Measurements from ENCODE around the gene DIRAS1. TPM values are rescaled to one million over a fixed set of nuclear protein-coding genes. Genes with fewer than 3 reads are reported as not detected.
"Not testable (repeated sequence)": the region's sequence is repeated elsewhere in the genome, so short reads cannot be mapped to it uniquely, and the experiment has no call there.

DIRAS1 gene
- total RNA-seq, 1 donor from 2014 or later, result 0.15 TPM

GRCh38 chr19:2711172-2711874 is 9.8 kb downstream of the DIRAS1 start:
- no peak for DNase-seq (ENCODE audit: low read depth)

GRCh38 chr19:2706251-2706650 is 14.9 kb downstream of the DIRAS1 start:
- DNase-seq (ENCODE audit: low read depth), result no peak

GRCh38 chr19:2703691-2704216 is 17.4 kb downstream of the DIRAS1 start:
- DNase-seq (ENCODE audit: low read depth), result no peak

GRCh38 chr19:2703077-2703437 is 18.1 kb downstream of the DIRAS1 start:
- DNase-seq (ENCODE audit: low read depth), result no peak

- peak; percentile 40 for DNase-seq (ENCODE audit: low read depth)
Observed at GRCh38 chr19:2702170-2703076, 18.7 kb downstream of the DIRAS1 start, which contains the start of gene GNG7. TSS of gene GNG7 (minus strand) at chr19:2702694. CDS start at chr19:2520688, 182,006 bp downstream.

GRCh38 chr19:2701361-2702169 is 19.6 kb downstream of the DIRAS1 start:
- no peak for DNase-seq (ENCODE audit: low read depth)

- DNase-seq (ENCODE audit: low read depth), result no peak
Observed at GRCh38 chr19:2700660-2701360, 20.4 kb downstream of the DIRAS1 start.

- DNase-seq (ENCODE audit: low read depth), result no peak
Observed at GRCh38 chr19:2699413-2700140, 21.6 kb downstream of the DIRAS1 start.

- no peak for DNase-seq (ENCODE audit: low read depth)
Observed at GRCh38 chr19:2694196-2694595, 27.0 kb downstream of the DIRAS1 start.

- DNase-seq (ENCODE audit: low read depth), result no peak
Observed at GRCh38 chr19:2693492-2694160, 27.5 kb downstream of the DIRAS1 start.

GRCh38 chr19:2691951-2692350 is 29.2 kb downstream of the DIRAS1 start:
- DNase-seq (ENCODE audit: low read depth), result no peak

GRCh38 chr19:2690856-2691255 is 30.3 kb downstream of the DIRAS1 start:
- no peak for DNase-seq (ENCODE audit: low read depth)

- DNase-seq (ENCODE audit: low read depth), result no peak
Observed at GRCh38 chr19:2686360-2686759, 34.8 kb downstream of the DIRAS1 start.

- no peak for DNase-seq (ENCODE audit: low read depth)
Observed at GRCh38 chr19:2685204-2685704, 35.9 kb downstream of the DIRAS1 start.

- DNase-seq (ENCODE audit: low read depth), result peak; percentile 7
Observed at GRCh38 chr19:2683430-2684003, 37.7 kb downstream of the DIRAS1 start.

- DNase-seq (ENCODE audit: low read depth), result no peak
Observed at GRCh38 chr19:2680808-2681207, 40.4 kb downstream of the DIRAS1 start.

GRCh38 chr19:2679439-2679838 is 41.7 kb downstream of the DIRAS1 start:
- DNase-seq (ENCODE audit: low read depth), result no peak

GRCh38 chr19:2678948-2679347 is 42.2 kb downstream of the DIRAS1 start:
- not testable (repeated sequence) for DNase-seq (ENCODE audit: low read depth)

GRCh38 chr19:2678044-2678671 is 43.0 kb downstream of the DIRAS1 start:
- no peak for DNase-seq (ENCODE audit: low read depth)

Measured in renal cortical epithelial cell (primary cell).